Measurements from ENCODE around the gene PTGIR.

DNA sequence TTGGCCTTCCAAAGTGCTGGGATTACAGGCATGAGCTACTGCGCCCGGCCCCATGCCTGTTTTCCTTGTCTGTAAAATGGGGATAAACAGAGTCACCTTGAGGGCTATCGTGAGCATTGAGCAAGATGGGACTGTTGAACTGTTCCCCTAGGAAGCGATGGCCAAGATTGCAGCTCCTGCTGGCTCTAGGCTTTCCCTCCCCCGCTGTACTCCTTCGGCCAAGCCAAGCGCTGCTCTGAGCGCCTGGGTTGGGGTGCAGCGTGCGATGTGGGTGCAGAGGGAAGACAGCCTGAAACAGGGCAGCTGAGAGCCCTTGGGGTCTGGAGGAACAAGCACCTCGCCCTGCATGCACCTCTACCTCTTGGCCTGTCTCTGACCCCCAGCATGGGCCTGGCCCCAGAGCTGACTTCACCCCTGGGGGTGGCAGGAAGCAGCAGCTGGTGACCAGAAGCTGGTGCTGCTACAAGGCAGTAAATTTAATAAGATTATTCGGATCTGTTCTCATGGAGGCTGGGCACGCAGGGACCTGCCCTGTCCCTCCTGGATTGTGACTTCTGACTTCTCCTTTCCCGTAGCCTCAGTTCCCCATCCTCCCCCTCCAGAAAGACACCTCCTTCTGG is 5.8 kb upstream of the PTGIR start:
- no peak for TF ChIP-seq SUZ12 (IDR thresholded peaks at IDR 0.05; ENCODE audit: unreplicated experiment)
- no peak for TF ChIP-seq DPF2 (IDR thresholded peaks at IDR 0.05)
- TF ChIP-seq RFX5 (IDR thresholded peaks at IDR 0.05; ENCODE audit: low read depth, low read length), result no peak
- TF ChIP-seq MXI1 (IDR thresholded peaks at IDR 0.05; ENCODE audit: low read depth, low read length), result no peak
- TF ChIP-seq, protein P1, sequence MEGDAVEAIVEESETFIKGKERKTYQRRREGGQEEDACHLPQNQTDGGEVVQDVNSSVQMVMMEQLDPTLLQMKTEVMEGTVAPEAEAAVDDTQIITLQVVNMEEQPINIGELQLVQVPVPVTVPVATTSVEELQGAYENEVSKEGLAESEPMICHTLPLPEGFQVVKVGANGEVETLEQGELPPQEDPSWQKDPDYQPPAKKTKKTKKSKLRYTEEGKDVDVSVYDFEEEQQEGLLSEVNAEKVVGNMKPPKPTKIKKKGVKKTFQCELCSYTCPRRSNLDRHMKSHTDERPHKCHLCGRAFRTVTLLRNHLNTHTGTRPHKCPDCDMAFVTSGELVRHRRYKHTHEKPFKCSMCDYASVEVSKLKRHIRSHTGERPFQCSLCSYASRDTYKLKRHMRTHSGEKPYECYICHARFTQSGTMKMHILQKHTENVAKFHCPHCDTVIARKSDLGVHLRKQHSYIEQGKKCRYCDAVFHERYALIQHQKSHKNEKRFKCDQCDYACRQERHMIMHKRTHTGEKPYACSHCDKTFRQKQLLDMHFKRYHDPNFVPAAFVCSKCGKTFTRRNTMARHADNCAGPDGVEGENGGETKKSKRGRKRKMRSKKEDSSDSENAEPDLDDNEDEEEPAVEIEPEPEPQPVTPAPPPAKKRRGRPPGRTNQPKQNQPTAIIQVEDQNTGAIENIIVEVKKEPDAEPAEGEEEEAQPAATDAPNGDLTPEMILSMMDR (IDR thresholded peaks at IDR 0.05 in 2 of 3, conservative IDR thresholded peaks at IDR 0.05 in 1 of 3; ENCODE audit: control insufficient read depth in 2 of 3, extremely low read depth in 1 of 3, insufficient read depth in 1 of 3, low read depth in 3 of 3, low read length in 3 of 3), result no peak

All from GM12878 (cell line).